Fibroblast of the aortic adventitia (primary cell): ENCODE results near the gene FADS2. TPM values are rescaled to one million over a fixed set of nuclear protein-coding genes. Genes with fewer than 3 reads are reported as not detected.

Experiments
- DNase-seq: peaks from one replicate; pipeline ENCODE4 v3.0.0-alpha.2; 2010; ENCODE audit warnings: low read depth
- H3K4me3 ChIP-seq: 2 replicates; pipeline ENCODE4 v1.5.1; 2011; ENCODE audit warnings: low read depth, mild to moderate bottlenecking, control low read depth, low read length, moderate library complexity
- CTCF ChIP-seq: IDR thresholded peaks from 2 replicates; pipeline ENCODE4 v1.5.1; 2011; ENCODE audit warnings: mild to moderate bottlenecking, low read length, control low read depth, inconsistent platforms; ENCODE audit not compliant: insufficient read depth
- total RNA-seq: library from RNA; depleted of rRNA; stranded (reverse); fragments of >200 nt; gene quantifications from 2 replicates; pipeline ENCODE4 v1.2.3, GENCODE V29; 2012; ENCODE audit warnings: low replicate concordance

The FADS2 gene
- total RNA-seq, 1 donor, result 125 TPM

- DNase-seq, result no peak
- TF ChIP-seq CTCF, result no peak
- H3K4me3 ChIP-seq, result no peak overlapping the region
Measured at GRCh38 chr11:61896665-61897386, 68.7 kb downstream of the FADS2 start.

GRCh38 chr11:61897387-61898246 is 69.5 kb downstream of the FADS2 start:
- DNase-seq, result peak; percentile 67
- no peak overlapping the region for H3K4me3 ChIP-seq
- peak; percentile 92 for TF ChIP-seq CTCF

GRCh38 chr11:61898247-61898582 is 70.1 kb downstream of the FADS2 start:
- H3K4me3 ChIP-seq, result no peak overlapping the region
- TF ChIP-seq CTCF, result no peak
- no peak for DNase-seq

- peak; percentile 72 for DNase-seq
- TF ChIP-seq CTCF, result peak; percentile 98
Measured at GRCh38 chr11:61899146-61899841, 71.2 kb downstream of the FADS2 start.

GRCh38 chr11:61900251-61900650 is 72.2 kb downstream of the FADS2 start:
- TF ChIP-seq CTCF, result no peak
- H3K4me3 ChIP-seq, result no peak overlapping the region

More at GRCh38 chr11:61899146-61899841, 71.2 kb downstream of the FADS2 start:
- no peak overlapping the region for H3K4me3 ChIP-seq

GRCh38 chr11:61901397-61901796 is 73.3 kb downstream of the FADS2 start:
- DNase-seq, result no peak
- no peak overlapping the region for H3K4me3 ChIP-seq
- TF ChIP-seq CTCF, result no peak

More at GRCh38 chr11:61900251-61900650, 72.2 kb downstream of the FADS2 start:
- no peak for DNase-seq
